Mesenchymal stem cell (in vitro differentiated cells and primary cell): ENCODE measurements around the gene DPP6.

Source experiments
- DNase-seq: peaks from one replicate; pipeline ENCODE4 v3.0.0-alpha.2; 2013
- H2AFZ ChIP-seq: one replicate; pipeline ENCODE4 v1.6.1; 2013; ENCODE audit warnings: low read depth, mild to moderate bottlenecking, control low read depth, inconsistent platforms, low read length, moderate library complexity
- H2AK5ac ChIP-seq: 2 replicates; pipeline ENCODE4 v1.6.1; 2013; ENCODE audit warnings: low read length, moderate library complexity, mild to moderate bottlenecking, inconsistent platforms; ENCODE audit not compliant: severe bottlenecking
- H2BK120ac ChIP-seq: one replicate; pipeline ENCODE4 v1.6.1; 2013; ENCODE audit warnings: low read depth, mild to moderate bottlenecking, inconsistent platforms, low read length, moderate library complexity
- H2BK12ac ChIP-seq, 2 experiments: one replicate each; pipeline ENCODE4 v1.6.1; 2013; ENCODE audit warnings: inconsistent platforms in 2 of 2, low read length in 2 of 2, mild to moderate bottlenecking in 2 of 2, moderate library complexity in 2 of 2, control low read depth in 1 of 2
- H2BK15ac ChIP-seq: one replicate; pipeline ENCODE4 v1.6.1; 2013; ENCODE audit warnings: mild to moderate bottlenecking, low read depth, inconsistent platforms; ENCODE audit not compliant: poor library complexity, severe bottlenecking
- H2BK5ac ChIP-seq: 2 replicates; pipeline ENCODE4 v1.6.1; 2013; ENCODE audit warnings: low read depth, mild to moderate bottlenecking, low read length, control low read depth, inconsistent platforms; ENCODE audit not compliant: poor library complexity, severe bottlenecking
- H3K14ac ChIP-seq, 2 experiments: one replicate each; pipeline ENCODE4 v1.6.1; 2013; ENCODE audit warnings: inconsistent platforms in 2 of 2, low read length in 2 of 2, control low read depth in 1 of 2, mild to moderate bottlenecking in 1 of 2, moderate library complexity in 1 of 2
- H3K18ac ChIP-seq, 2 experiments: one replicate each; pipeline ENCODE4 v1.6.1; 2013; ENCODE audit warnings: inconsistent platforms in 2 of 2, low read length in 2 of 2, control low read depth in 1 of 2, low read depth in 1 of 2, mild to moderate bottlenecking in 1 of 2
- H3K23ac ChIP-seq, 2 experiments: one replicate each; pipeline ENCODE4 v1.6.1; 2013; ENCODE audit warnings: inconsistent platforms in 2 of 2, low read length in 2 of 2, mild to moderate bottlenecking in 2 of 2, moderate library complexity in 2 of 2, control low read depth in 1 of 2
- H3K27ac ChIP-seq: 2 replicates; pipeline ENCODE4 v1.5.1; 2013; ENCODE audit warnings: mild to moderate bottlenecking, moderate library complexity, low read length, control low read depth, inconsistent platforms; ENCODE audit not compliant: poor library complexity, severe bottlenecking
- H3K27me3 ChIP-seq, 2 experiments: 2 replicates each; pipeline versions ENCODE4 v1.6.1 to v1.7.0; 2013; ENCODE audit warnings: low read length in 2 of 2, mild to moderate bottlenecking in 2 of 2, moderate library complexity in 2 of 2, control low read depth in 1 of 2, inconsistent platforms in 1 of 2; ENCODE audit not compliant: control insufficient read depth in 1 of 2, insufficient read depth in 1 of 2
- H3K36me3 ChIP-seq, 2 experiments: 2 replicates each; pipeline versions ENCODE4 v1.6.1 to v1.7.0; 2013; ENCODE audit warnings: low read length in 2 of 2, control low read depth in 1 of 2, inconsistent platforms in 1 of 2, low read depth in 1 of 2, mild to moderate bottlenecking in 1 of 2; ENCODE audit not compliant: insufficient read depth in 2 of 2, control insufficient read depth in 1 of 2
- H3K4ac ChIP-seq, 2 experiments: one replicate each; pipeline ENCODE4 v1.6.1; 2013; ENCODE audit warnings: inconsistent platforms in 2 of 2, low read length in 2 of 2, mild to moderate bottlenecking in 2 of 2, moderate library complexity in 2 of 2, control low read depth in 1 of 2, low read depth in 1 of 2
- H3K4me1 ChIP-seq: 2 replicates; pipeline ENCODE4 v1.6.1; 2013; ENCODE audit warnings: low read depth, low read length, control low read depth; ENCODE audit not compliant: control insufficient read depth, insufficient read depth
- H3K4me2 ChIP-seq: 2 replicates; pipeline ENCODE4 v1.6.1; 2013; ENCODE audit warnings: low read length, mild to moderate bottlenecking, inconsistent platforms; ENCODE audit not compliant: poor library complexity, severe bottlenecking
- H3K4me3 ChIP-seq, 2 experiments: 2 replicates each; pipeline versions ENCODE4 v1.5.1 to v1.7.0; 2013; ENCODE audit warnings: low read length in 2 of 2, mild to moderate bottlenecking in 2 of 2, control low read depth in 1 of 2, low read depth in 1 of 2; ENCODE audit not compliant: insufficient read depth in 1 of 2
- H3K79me1 ChIP-seq: replicated peaks from 2 replicates; pipeline ENCODE4 v1.6.1; 2013; ENCODE audit warnings: mild to moderate bottlenecking, control low read depth, low read length, inconsistent platforms; ENCODE audit not compliant: poor library complexity, severe bottlenecking
- H3K9ac ChIP-seq: 2 replicates; pipeline ENCODE4 v1.7.0; 2013; ENCODE audit warnings: mild to moderate bottlenecking, low read length, moderate library complexity
- H3K9me3 ChIP-seq: 2 replicates; pipeline ENCODE4 v1.7.0; 2013; ENCODE audit warnings: mild to moderate bottlenecking, low read length; ENCODE audit not compliant: control insufficient read depth
- H4K8ac ChIP-seq: one replicate; pipeline ENCODE4 v1.6.1; 2013; ENCODE audit warnings: inconsistent platforms, mild to moderate bottlenecking, low read length, moderate library complexity
- H4K91ac ChIP-seq: one replicate; pipeline ENCODE4 v1.6.1; 2013; ENCODE audit warnings: mild to moderate bottlenecking, low read length, inconsistent platforms
- WGBS: methylation state at CpG from one replicate; pipeline ENCODE4 v1.1.7; 2013; ENCODE audit warnings: mixed read lengths; 5-methylcytosine and 5-hydroxymethylcytosine counted together

Gene DPP6

DNA sequence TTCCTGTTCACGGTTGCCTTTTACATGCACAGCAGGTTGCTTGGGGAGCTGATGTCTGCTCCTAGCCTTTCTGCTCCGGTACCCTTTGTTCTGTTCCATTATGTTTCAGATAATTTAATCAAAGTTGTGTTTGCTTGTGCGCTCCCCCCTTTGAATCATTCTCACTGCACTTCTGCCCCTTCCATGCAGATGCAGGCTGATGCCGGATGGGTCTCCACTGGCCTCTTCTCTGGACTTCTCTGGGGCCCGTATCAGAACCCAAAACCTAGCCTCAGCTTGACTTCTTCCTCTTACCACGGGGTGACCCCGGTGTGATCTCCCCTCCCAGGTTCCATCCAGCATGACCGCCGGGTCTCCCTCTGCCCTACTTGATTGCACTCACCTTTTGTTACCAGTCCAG is 272.0 kb downstream of the DPP6 start:
- no peaks in the 10 kb centered on the region for H3K36me3 ChIP-seq
- H3K14ac ChIP-seq: no peak overlapping the region
- no peak overlapping the region for H3K23ac ChIP-seq
- no peak overlapping the region for H2BK5ac ChIP-seq
- H3K4me2 ChIP-seq: no peak overlapping the region
- peaks cover 8% of the 10 kb centered on the region for H3K9me3 ChIP-seq
- H3K79me1 ChIP-seq: no peaks in the 10 kb centered on the region
- H2BK12ac ChIP-seq: no peak overlapping the region
- H2AFZ ChIP-seq: no peak overlapping the region
- no peak overlapping the region for H3K4ac ChIP-seq
- H3K27ac ChIP-seq: no peak overlapping the region
- 80% methylated on average over 9 of the region's 9 CpGs for WGBS
- H4K91ac ChIP-seq: no peak overlapping the region
- H2AK5ac ChIP-seq: no peak overlapping the region
- no peak for DNase-seq
- no peak overlapping the region for H3K9ac ChIP-seq
- no peak overlapping the region for H4K8ac ChIP-seq
- H3K27me3 ChIP-seq: no peaks in the 10 kb centered on the region
- no peak overlapping the region for H3K4me3 ChIP-seq
- H2BK15ac ChIP-seq: no peak overlapping the region
- no peaks in the 10 kb centered on the region for H3K4me1 ChIP-seq
- H2BK120ac ChIP-seq: no peak overlapping the region
- no peak overlapping the region for H3K18ac ChIP-seq

DNA sequence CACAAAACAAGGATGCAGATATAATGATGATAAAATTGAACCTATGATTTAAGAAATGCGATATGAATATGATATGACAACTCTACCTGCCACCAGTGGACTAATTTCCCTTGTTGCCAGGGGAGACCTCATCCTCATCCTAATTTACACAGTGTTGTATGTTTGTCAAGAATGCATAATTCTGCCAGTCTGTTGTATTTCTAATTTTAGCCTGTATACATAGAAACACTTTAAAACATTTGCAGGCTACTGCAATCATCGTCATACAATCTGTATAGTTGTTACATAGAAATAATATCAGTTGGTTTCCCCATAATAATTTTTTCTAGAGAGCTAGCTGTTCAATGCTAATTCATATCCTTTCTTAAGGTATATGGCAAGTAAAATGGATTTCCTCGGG is 274.2 kb downstream of the DPP6 start:
- no peaks in the 10 kb centered on the region for H3K36me3 ChIP-seq
- no peak for DNase-seq
- no peak overlapping the region for H3K9ac ChIP-seq
- no peak overlapping the region for H3K18ac ChIP-seq
- no peak overlapping the region for H2BK120ac ChIP-seq
- H3K9me3 ChIP-seq: peaks cover 10% of the 10 kb centered on the region
- H4K8ac ChIP-seq: no peak overlapping the region
- no peak overlapping the region for H3K27ac ChIP-seq
- H3K4me2 ChIP-seq: no peak overlapping the region
- no peak overlapping the region for H2AFZ ChIP-seq
- no peak overlapping the region for H2AK5ac ChIP-seq
- H2BK5ac ChIP-seq: no peak overlapping the region
- no peak overlapping the region for H3K4ac ChIP-seq
- no peak overlapping the region for H2BK15ac ChIP-seq
- H4K91ac ChIP-seq: no peak overlapping the region
- H3K4me3 ChIP-seq: no peak overlapping the region
- H3K14ac ChIP-seq: no peak overlapping the region
- 75% methylated on average over 1 of the region's 3 CpGs for WGBS
- no peak overlapping the region for H3K23ac ChIP-seq
- H3K27me3 ChIP-seq: no peaks in the 10 kb centered on the region
- no peaks in the 10 kb centered on the region for H3K4me1 ChIP-seq
- H3K79me1 ChIP-seq: no peaks in the 10 kb centered on the region
- H2BK12ac ChIP-seq: no peak overlapping the region

DNA sequence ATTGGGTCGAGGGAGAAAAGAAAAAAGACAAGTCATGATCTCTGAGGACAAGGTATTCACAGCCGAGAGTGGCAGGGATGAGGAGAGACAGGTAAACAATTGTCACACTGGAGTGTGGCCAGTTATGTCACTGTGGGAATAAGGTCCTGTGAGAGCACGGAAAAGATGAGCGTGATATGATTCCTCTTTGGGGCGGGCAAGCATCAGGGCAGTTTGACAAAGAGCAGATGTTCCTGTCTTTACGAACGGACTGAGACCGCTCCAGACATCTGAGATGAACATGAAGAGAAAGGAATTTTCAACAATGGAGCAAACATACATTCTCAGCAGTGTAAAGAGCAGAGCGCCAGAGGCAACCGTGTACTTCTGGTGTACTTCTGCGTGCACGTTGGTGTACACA is 278.1 kb downstream of the DPP6 start:
- H2BK15ac ChIP-seq: no peak overlapping the region
- 85% methylated on average over 12 of the region's 12 CpGs for WGBS
- no peak overlapping the region for H2BK120ac ChIP-seq
- H3K23ac ChIP-seq: no peak overlapping the region
- no peaks in the 10 kb centered on the region for H3K27me3 ChIP-seq
- no peaks in the 10 kb centered on the region for H3K36me3 ChIP-seq
- no peaks in the 10 kb centered on the region for H3K4me1 ChIP-seq
- H3K14ac ChIP-seq: no peak overlapping the region
- H3K9me3 ChIP-seq: peaks cover 7% of the 10 kb centered on the region
- H3K4me2 ChIP-seq: no peak overlapping the region
- no peak overlapping the region for H4K91ac ChIP-seq
- H3K27ac ChIP-seq: no peak overlapping the region
- no peak overlapping the region for H2BK12ac ChIP-seq
- no peak overlapping the region for H2AFZ ChIP-seq
- no peak overlapping the region for H3K4ac ChIP-seq
- no peak overlapping the region for H3K4me3 ChIP-seq
- no peak overlapping the region for H2AK5ac ChIP-seq
- H3K9ac ChIP-seq: no peak overlapping the region
- no peak for DNase-seq
- H3K18ac ChIP-seq: no peak overlapping the region
- no peak overlapping the region for H4K8ac ChIP-seq
- no peaks in the 10 kb centered on the region for H3K79me1 ChIP-seq
- no peak overlapping the region for H2BK5ac ChIP-seq

DNA sequence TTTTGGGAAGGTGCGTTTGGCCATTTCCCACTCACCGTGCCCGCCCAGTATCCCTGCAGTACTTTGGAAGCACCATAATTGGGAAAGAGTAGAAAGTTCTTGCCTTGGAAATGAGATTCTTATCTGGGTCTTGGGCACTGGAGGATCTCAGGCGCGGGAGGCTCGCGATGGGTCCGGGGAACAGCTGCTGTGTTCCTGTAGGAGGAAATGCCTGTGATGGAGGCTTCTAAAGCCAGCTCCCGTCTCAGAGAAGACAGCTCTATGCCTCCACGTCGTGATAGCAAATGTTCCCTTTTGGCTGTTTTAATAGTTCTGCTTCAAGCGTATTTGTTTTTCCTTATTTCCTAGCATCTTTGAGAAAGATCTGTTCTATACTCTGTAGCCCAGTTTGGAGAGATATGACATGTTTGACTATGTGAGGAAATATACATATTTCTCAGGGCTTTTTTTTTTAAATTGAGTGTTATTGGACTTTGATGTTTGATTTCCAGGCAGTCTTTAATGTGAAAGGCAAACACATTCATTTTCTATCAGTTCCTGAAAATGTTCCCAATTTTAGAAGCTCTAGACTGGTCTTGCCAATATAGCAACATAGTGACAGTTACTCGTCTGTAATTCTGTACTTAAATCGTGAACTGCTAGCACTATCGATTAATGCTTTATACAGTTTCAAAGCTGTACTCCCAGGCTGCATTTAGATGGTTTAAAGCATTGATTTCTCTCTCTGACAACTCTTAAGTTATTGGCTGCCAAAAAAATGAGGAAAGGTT is 280.8 kb downstream of the DPP6 start:
- Histone ChIP-seq H3K4ac (no peak overlapping the region), H3K14ac (no peak overlapping the region), H2BK5ac (no peak overlapping the region), H3K23ac (no peak overlapping the region), H3K79me1 (no peaks in the 10 kb centered on the region), H3K18ac (no peak overlapping the region), H2AK5ac (no peak overlapping the region), H3K27me3 (no peaks in the 10 kb centered on the region), H3K9me3 (peaks cover 7% of the 10 kb centered on the region), H2BK120ac (no peak overlapping the region), H4K8ac (no peak overlapping the region), H3K4me3 (no peak overlapping the region), H3K4me1 (no peaks in the 10 kb centered on the region), H2BK12ac (no peak overlapping the region), H4K91ac (no peak overlapping the region), H2BK15ac (no peak overlapping the region), H3K9ac (no peak overlapping the region), H3K36me3 (no peaks in the 10 kb centered on the region), H3K27ac (no peak overlapping the region), H3K4me2 (no peak overlapping the region), H2AFZ (no peak overlapping the region)
- 92% methylated on average over 10 of the region's 15 CpGs for WGBS
- no peak for DNase-seq
